OCI-LY7 (cell line): ENCODE data around the gene STX18.

Experiments used
- CTCF ChIP-seq: fragments of 200-600 bp; sonication (generic); conservative IDR thresholded peaks from 2 replicates; pipeline ENCODE4 v1.5.1; 2014; ENCODE audit warnings: mild to moderate bottlenecking, antibody characterized with exemption, low read length, moderate library complexity, mixed read lengths
- EZH2phosphoT487 ChIP-seq: fragments of 200-600 bp; sonication (generic); IDR thresholded peaks from 2 replicates; pipeline ENCODE4 v1.6.1; 2018; ENCODE audit warnings: low read depth, borderline replicate concordance, mild to moderate bottlenecking, mixed run types, antibody characterized with exemption, low read length, moderate library complexity, mixed read lengths

- TF ChIP-seq CTCF (no peak), EZH2phosphoT487 (no peak)
Measured at GRCh38 chr4:4395371-4395770, 146.5 kb downstream of the STX18 start.
